HK-2 (cell line): ENCODE measurements around the gene ST7L.
"Not testable (repeated sequence)": the region's sequence is repeated elsewhere in the genome, so short reads cannot be mapped to it uniquely, and the experiment has no call there.

Experiments
- DNase-seq: peaks from one replicate; pipeline ENCODE4 v3.0.0-alpha.2; 2018; ENCODE audit not compliant: unreplicated experiment

The ST7L gene

GRCh38 chr1:112493351-112493750 is 125.6 kb downstream of the ST7L start:
- no peak for DNase-seq

- no peak for DNase-seq
Observed at GRCh38 chr1:112492076-112492475, 126.9 kb downstream of the ST7L start.

GRCh38 chr1:112488141-112488540 is 130.8 kb downstream of the ST7L start:
- no peak for DNase-seq

GRCh38 chr1:112487686-112488085 is 131.3 kb downstream of the ST7L start:
- DNase-seq, result not testable (repeated sequence)

GRCh38 chr1:112486063-112486462 is 132.9 kb downstream of the ST7L start:
- DNase-seq, result not testable (repeated sequence)

GRCh38 chr1:112478314-112478713 is 140.6 kb downstream of the ST7L start:
- no peak for DNase-seq

- DNase-seq, result no peak
Observed at GRCh38 chr1:112477550-112477949, 141.4 kb downstream of the ST7L start.
